GM21576 (cell line): ENCODE measurements around the gene RAB8B.

Experiments
- ATAC-seq: cut with Tn5 transposase; IDR thresholded peaks from one replicate; pipeline ENCODE4 v1.9.1; 2021; ENCODE audit warnings: mild to moderate bottlenecking, moderate library complexity; ENCODE audit not compliant: unreplicated experiment

Gene RAB8B

DNA sequence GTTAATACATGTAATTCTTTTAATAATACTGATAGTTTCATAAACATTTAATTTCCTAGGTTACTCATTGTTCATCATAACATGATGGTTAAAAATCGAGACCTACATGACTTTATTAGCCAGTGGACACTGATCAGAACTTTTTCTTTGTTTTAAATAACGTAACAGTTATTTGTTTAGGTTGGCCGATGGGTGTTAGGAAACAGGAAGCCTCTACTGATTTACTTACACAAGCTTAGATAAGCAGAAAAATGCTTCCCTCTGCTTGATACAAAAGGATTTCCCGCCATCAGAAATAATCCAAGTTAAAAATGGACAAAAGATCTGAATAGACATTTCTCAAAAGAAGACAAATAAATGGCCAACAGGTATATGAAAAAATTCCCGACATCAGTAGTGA is 71.4 kb downstream of the RAB8B start:
- ATAC-seq = no peak

GRCh38 chr15:63261311-63261710 is 71.9 kb downstream of the RAB8B start:
- ATAC-seq = no peak

GRCh38 chr15:63263519-63263918 is 74.1 kb downstream of the RAB8B start:
- no peak for ATAC-seq

DNA sequence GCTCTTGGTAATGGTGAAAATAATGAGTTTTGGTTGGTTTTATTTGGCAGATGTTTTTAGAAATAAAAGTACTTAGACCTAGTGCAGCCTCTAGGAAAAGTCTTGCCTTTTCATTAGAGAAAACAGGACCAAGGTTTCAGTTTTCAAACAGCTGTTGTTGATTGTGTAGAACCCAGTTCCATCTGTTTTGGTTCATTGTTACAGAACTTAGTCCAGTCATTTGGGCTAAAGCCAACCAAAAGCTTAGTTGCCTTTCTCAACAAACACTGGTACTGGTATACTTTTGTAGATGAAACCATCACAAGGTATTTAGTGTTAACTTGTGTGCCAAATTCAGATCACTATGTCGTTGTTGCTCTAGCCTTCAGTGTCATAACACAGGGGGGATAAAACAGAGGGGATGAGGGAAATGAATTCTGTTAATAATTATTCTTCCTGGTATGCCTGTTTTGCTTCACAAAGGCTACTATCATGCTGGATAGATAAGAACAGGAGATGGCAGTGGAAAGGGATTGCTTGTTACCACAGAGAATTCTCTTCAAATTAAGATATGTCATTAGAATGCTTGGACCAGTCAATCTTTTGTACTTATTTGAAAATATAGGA is 75.4 kb downstream of the RAB8B start:
- no peak for ATAC-seq

- ATAC-seq = no peak
These were observed 85.0 kb downstream of the RAB8B start for GRCh38 chr15:63274427-63274826.

- peak; percentile 13 for ATAC-seq
These were observed 87.1 kb downstream of the RAB8B start for GRCh38 chr15:63276342-63277037.

DNA sequence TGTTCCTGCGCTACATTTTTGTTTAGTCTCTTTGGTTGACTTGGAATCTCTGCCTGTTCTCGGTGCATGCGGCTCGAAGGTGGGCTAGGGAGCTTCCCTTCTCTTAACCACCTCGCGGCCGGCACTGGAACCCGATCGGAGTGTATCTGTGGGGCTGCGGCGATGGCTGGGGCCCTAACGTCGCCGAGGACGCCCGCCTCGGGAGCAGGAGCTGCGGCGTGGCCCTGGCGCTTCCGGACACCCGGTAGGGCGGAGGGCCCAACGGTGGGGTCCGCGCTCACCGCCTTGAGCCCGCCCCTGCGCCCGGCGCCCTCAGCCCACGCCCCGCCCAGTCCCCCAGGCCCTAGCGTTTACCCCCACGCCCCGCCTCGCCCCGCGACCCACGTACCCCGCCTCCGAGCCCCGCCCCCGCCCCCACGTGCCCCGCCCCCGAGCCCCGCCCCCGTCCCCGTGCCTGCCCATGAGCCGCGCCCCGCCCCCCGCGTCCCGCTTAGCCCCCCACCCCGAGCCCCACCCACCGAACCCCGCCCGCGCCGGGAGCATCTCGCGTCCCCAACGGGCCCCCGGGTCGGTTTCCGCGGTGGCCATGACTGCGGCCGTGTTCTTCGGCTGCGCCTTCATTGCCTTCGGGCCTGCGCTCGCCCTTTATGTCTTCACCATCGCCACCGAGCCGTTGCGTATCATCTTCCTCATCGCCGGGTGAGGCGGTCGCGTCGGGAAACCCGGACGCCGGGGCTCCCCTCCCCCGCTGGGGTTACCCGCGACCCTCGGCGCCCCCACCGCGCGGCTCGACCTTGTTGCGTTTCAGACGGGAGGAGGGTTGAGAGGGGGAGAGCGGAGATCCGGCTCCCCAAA is 87.9 kb downstream of the RAB8B start, which contains the start of gene APH1B:
APH1B (plus strand) TSS at position 568 of the 855 bp plus-strand sequence; CDS start at position 587, 19 bp downstream.
- ATAC-seq = peak; percentile 51

DNA sequence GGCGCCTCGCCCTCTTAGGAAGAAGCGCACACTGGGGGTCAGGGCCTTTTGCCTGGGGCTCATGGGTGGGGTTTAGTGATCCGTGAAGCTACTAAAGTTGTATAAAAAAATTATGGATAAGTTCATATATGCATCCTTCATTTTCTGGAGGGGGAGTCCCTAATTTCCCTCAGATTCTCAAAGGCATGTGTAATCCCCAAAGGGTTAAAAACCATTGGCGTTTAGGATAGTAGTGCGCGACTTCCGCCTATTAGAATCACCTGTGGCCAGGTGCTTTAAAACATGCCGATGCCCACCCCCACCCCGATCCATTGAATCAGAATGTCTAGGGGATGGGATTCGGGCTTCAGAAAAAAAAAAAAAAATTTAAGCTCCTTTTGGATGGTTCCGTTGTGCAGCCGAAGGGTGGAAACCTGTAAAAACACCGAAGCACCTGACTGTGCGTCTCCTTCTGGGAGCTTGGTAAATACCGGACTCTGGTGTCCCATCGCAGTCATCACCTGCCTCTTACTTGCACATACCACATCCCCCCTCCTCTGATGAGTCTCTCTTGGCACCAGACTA is 88.6 kb downstream of the RAB8B start:
- ATAC-seq = no peak

GRCh38 chr15:63283126-63283525 is 93.7 kb downstream of the RAB8B start:
- ATAC-seq = no peak

- ATAC-seq = no peak
These were observed 94.9 kb downstream of the RAB8B start for GRCh38 chr15:63284335-63284734.

DNA sequence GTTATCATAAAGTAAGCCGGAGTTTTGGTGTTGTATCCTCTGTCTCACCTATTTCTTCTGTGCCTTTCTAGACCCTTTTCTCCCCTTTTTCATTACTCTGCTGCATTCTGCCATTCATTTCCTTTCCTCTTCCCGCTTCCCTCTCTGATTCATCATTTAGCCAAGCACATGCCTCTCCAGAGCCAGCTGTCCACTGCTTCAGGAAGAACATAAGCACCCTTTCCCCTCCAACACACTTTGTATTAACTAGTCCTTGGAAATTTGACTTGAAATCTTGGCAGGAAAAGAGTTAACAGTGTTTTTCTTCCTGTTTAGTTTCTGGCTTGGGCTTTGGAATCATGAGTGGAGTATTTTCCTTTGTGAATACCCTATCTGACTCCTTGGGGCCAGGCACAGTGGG is 97.7 kb downstream of the RAB8B start:
- no peak for ATAC-seq

GRCh38 chr15:63288342-63288741 is 98.9 kb downstream of the RAB8B start:
- ATAC-seq = no peak

DNA sequence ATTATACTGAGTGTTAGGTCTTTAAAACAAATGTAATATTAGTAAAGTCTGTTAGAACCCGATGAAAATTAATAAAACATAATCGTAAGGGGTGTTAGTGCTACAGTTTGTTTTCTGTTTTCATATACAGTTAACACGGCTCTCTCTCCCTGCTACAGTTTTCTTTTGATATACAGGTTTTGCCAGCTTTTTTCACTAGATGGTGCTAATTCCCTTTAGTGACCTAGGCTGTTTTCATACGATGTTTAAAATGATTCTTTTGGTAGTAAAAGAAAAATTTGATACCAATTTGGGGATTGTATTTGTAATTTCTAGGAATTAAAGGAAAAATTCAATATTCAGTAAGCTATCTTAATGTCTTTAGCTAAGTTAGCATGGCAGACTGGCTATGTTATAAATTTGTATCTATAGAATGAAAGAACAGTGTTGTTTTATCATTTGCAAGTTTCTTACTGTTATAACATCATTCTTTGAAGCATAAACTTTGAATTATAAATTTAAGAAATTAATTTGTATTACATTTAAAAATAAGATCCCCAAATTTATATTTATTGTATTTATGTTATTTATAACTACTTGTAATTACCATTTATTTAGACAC is 99.5 kb downstream of the RAB8B start:
- ATAC-seq = no peak

- no peak for ATAC-seq
These were observed 102.1 kb downstream of the RAB8B start for GRCh38 chr15:63291507-63291906.

DNA sequence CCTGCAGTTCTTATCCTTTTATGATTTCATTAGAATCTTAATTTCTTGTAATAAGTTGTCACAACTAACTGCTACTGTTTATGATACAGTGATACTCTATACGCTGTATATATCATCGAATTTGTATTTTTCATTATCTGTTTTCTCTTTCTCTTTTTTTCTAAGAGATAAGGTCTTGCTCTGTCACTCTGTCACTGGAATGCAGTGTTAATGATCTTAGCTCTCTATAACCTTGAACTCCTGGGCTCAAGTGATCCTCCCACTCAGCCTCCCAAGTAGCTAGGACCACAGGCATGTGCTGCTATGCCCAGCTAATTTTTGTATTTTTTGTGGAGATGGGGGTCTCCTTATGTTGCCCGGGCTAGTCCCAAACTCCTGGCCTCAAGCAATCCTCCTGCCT is 102.8 kb downstream of the RAB8B start:
- no peak for ATAC-seq

- ATAC-seq = no peak
These were observed 103.4 kb downstream of the RAB8B start for GRCh38 chr15:63292771-63293170.

- ATAC-seq = no peak
These were observed 105.0 kb downstream of the RAB8B start for GRCh38 chr15:63294359-63294758.

GRCh38 chr15:63295341-63295740 is 105.9 kb downstream of the RAB8B start:
- ATAC-seq = no peak

DNA sequence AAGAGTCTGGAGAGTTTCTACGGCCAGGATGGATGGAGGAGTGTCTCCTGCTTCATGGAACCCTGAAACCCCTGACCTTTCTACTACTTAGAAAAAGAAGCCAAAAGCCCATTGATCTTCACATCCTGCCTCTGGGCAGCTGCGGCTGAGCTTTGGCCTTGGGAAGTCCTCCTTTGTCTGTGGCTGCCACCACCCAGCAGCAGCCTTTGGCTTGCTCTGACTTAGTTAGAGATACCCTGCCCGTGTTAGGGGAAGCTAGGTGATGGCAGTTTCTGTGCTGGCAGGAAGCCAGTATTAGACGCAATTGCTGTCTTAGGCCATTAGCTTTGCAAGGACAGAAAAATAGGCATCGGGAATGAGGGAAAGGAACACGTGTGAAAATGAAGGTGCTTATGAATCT is 106.8 kb downstream of the RAB8B start:
- ATAC-seq = no peak

- ATAC-seq = no peak
These were observed 110.7 kb downstream of the RAB8B start for GRCh38 chr15:63299943-63300575.

DNA sequence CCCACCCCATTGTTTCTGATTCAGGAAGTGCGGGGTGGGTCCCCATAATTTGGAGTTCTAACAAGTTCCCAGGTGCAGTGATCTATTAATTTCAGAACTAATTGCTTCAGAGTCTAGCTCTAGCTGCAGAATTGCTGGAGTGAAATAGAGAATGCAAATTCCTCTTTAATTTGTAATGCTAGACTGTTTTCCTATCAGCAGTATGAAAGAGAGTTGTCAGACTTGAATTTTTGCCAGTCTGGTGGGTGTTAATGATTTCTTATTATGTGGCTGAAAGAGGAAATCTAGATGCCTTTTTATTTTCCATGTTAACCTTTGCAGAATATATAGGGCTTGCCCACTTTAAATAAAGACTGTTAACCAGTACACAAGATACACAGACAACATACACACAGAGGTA is 111.7 kb downstream of the RAB8B start:
- no peak for ATAC-seq
